HG03439 (cell line): ENCODE results near the gene NOL4L.

Experiments
- ATAC-seq: cut with Tn5 transposase; IDR thresholded peaks from one replicate; pipeline ENCODE4 v1.9.1; 2021; ENCODE audit warnings: mild to moderate bottlenecking, moderate library complexity; ENCODE audit not compliant: unreplicated experiment

Gene NOL4L

GRCh38 chr20:32527447-32528055, 57.6 kb downstream of the NOL4L start:
- ATAC-seq = no peak

DNA sequence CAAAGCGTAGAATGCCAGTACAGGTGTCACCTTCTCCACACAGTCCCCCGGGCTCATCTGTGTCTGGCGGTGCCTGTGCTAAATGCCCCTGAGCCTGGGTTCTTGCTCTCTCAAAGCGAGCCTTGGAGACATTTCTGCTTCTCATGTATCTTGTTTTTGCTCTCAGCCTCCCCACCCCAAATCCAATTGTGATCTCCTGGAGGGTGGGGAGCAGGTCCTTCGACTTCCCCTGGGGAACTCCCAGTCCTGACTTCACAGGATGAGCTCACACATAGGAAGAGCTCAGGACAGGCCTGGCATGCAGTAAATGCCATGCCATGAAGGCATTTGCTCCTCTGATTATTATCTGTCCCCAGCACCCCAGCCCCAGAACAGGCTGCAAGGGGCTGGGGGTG, 58.1 kb downstream of the NOL4L start:
- ATAC-seq = no peak

DNA sequence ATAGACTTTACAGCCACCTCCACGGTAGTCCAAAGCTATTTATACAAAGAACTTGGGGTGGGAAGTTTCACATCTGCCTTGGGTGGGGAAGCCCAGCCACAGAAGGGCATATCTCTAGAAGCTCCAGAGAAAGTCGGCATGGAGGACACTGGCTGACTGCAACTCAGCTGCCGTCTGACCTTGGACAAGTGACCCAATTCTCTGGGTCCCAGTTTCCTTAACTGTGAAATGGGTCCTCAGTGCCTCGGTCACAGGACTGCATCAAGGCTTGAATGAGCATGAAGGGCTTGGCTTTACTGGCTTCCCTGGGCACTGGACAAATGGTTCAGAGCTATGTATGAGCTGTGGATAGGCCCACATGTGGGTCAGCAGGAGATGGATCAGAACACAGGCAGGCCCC, 58.6 kb downstream of the NOL4L start:
- ATAC-seq = no peak

DNA sequence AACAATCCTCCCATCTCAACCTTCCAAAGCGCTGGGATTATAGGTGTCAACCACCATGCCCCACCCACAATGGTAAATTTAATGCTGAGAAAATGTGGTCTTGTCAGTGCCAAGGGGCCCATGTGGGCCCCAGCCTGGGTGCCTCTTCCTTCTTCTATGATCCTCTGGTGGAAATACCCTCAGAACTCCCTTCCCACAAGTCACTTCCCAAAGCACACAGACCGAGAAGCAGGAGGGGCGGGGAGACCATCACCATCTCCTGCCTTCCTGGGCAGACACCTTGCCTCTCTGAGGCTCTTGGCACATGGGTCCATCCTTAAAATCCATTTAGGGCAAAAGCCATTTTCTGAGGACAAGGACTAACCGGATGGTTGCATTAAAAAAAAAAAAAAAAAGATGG, 59.0 kb downstream of the NOL4L start:
- ATAC-seq = no peak

DNA sequence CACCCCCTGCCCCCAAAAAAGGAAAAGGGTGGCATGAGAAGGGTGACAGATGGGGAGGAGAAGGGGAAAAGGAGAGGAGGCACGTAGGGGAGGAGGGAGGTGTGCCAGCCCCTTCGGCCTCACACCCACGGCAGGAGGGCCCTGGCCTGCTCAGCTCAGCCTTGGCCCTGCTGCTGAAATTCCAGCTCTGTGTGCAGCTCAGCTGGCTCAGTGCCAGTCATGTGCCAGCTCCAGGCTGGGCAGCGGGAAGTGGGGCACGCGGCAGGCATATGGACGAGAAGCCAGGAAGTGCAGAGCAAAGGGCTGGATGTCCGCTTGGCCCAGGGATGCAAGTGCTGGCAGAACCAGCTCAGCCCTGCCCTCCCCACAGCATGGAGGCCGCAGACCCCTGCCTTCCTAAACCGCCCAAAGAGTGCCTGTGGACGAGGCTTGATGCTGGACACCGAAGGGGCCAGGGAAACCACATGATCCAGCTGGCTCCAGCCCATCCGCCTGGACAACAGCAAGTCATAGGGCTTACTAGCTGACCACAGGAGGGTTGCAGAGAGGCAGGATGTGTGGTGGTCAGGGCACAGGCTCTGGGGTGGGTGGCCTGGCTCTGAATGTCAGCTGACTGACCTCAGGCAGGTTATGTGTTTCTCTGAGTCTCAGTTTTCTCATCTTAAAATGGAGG, 60.2 kb downstream of the NOL4L start:
- ATAC-seq = no peak

GRCh38 chr20:32523613-32524213, 61.4 kb downstream of the NOL4L start:
- no peak for ATAC-seq

DNA sequence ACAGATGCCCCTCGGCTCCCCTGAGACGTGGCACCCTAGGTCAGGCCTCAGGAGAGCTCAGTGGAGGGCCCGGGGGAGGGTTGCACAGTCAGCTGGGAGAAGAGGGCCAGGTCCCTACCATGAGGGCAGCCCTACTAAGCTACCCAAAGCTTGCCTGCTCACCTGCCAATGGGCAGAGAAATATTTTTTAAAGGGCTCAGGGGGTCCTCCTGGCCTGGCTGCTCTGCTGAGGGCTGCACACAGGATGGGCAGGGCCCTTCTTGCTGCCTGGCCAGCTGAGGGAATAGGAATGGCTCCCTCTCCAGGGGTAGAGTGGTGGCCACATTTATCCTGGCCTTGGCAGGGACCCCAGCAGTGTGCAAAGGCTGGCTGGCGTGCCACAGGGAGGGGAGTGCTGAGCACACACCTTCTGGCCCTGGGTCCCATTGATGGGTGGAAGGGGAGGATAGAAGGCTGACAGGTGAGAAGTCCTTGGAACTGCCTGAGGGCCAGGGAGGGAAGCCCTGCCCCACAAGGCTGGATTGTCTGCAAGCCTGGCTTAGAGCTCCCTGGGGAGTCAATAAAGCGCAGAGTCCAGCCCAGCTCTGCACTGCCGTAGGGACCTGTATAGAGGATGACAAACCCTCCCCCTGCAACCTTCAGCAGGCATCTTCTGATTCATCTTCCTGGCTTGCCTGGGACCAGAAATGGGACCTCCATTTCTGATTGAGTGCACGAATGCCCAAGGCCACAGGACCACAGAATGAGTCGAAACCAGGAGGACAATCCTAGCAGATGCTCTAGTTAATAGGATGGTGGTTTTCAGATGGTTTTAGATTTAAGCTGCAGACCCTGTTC, 62.1 kb downstream of the NOL4L start:
- ATAC-seq = no peak

GRCh38 chr20:32522526-32522775, 62.7 kb downstream of the NOL4L start:
- ATAC-seq = no peak

DNA sequence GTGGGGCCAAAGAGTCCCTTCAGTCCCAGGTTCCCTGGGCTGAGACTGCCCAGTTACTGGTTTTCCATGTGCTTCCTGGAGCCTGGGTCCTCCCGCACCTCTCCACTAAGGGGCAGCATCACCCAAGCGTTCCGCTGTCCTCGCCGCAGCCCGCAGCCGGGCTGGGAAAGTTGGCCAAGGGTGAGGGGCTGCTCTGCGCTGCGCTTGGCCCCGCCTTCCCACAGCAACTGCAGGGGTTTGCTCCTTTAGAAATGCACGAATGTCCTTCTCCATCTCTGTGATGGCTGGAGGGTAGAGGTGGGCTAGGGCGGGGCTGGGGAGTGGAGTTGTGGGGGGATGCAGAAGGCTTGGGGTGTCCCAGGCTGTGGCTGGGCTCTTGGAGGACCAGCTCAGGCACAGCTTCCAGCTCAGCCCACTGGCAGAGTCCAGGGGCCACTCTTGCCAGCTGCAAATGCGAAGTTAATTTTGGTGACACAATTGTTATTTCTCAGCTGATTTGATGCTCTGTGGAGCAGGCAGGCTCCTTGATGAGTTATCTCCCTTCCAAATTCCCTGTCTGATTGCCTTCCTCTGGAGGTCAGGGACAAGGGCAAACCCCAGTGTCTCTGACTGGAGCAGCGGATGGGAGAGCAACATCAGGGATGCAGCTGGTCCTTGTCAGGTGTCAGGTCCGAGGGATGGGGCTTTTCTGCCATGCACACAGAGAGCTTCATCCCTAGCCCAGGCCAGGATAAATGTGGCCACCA, 63.2 kb downstream of the NOL4L start:
- no peak for ATAC-seq

DNA sequence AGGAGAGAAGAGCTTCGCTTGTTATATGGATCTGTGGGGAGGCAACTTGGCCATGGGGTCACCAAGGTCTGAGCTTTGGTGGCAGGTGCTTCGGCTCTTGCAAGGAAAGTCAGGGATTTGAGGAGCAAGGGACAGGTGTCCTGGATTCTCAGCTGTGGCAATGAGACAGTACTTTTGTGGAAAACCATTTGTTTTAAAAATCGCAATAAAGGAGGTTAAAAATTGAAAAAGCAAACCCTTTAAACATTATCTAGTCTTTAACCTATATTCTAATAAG, 64.3 kb downstream of the NOL4L start:
- no peak for ATAC-seq

DNA sequence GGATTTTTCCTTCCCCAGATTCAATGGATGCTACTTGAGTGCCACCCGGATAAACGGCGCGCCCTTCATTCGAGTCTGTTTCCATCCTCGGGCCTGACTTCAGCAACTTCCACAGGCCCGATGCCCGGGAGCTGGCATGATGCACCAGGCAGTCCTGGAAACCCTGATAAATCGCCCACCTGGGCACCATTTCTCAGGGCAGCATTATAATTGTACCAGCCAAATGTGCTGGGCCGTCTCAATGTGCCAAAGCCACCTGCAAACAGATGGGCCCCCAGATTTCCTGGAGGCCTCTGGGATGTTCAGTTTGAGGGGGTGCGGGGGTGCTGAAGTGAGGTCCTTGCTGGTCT, 65.8 kb downstream of the NOL4L start:
- no peak for ATAC-seq

DNA sequence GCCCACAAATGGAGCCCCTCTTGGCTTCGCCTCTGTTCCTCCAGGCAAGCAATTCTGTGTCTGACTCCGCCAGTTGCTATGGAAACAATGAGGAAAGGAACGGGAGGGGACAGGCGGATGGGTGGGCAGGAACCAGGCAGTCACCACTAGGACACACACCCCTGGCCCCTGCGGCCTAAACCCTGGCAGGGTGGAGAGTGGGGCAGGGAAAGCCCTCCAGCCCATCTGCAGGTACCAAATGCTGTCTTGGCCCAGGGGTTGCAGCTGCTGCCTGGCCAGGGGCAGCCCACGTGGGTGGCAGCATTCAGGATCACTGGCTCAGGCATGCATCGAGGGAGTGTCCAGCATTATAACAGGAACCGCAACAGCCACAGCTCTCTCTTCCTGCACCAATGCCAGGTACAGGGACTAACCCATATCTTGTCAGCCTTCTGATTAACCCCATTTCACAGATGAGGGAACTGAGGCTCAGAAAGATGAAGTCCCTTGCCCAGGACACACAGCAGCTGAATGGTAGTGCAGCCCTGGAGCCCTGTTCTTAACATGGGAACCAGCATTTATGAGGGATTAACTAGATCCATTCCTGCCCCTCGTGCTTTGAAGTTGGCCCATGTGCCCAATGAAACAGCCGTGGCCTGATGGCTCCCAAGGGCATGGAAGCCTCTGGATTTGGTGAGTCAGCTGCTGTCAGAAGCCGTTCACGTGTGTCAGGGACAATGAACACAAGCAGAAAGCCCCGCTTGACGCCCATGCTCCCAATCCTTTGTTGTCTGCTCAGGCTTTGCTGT, 66.3 kb downstream of the NOL4L start:
- no peak for ATAC-seq

DNA sequence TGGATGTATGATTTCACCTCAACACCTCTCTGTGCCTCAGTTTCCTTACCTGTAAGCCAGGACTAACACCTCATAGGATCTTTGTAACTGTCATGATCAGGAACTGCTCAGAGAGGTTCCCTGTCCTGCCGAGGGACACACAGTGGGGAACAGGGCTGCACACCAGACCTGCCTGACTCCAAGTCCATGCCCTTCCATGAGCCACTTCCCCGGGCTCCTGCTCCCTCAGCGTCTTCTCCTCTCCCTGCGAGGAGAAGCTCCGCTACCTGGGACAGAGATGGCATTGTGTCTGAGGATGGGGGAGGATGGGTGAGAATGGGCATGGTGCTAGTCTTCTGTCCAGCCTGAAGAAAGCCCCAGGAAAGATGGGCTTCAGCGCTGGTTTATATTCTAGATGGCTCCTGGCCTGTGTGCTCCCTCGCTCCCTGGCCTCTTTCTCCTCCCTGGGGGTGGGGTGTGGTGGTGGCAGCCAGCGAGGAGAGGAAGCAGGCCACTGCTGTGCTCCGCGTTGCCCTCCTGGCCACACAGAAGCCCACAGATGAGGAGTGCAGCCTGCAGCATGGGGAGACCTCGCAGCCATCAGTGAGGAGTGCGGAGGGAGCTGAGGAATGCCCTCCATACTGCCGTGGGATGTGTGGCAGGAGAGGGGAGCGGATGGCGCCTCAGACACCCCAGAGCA, 67.1 kb downstream of the NOL4L start:
- no peak for ATAC-seq

GRCh38 chr20:32517518-32517873, 67.6 kb downstream of the NOL4L start:
- ATAC-seq = no peak

- no peak for ATAC-seq
These were observed 68.3 kb downstream of the NOL4L start for GRCh38 chr20:32516583-32517517.

- ATAC-seq = no peak
These were observed 69.5 kb downstream of the NOL4L start for GRCh38 chr20:32515631-32516101.

DNA sequence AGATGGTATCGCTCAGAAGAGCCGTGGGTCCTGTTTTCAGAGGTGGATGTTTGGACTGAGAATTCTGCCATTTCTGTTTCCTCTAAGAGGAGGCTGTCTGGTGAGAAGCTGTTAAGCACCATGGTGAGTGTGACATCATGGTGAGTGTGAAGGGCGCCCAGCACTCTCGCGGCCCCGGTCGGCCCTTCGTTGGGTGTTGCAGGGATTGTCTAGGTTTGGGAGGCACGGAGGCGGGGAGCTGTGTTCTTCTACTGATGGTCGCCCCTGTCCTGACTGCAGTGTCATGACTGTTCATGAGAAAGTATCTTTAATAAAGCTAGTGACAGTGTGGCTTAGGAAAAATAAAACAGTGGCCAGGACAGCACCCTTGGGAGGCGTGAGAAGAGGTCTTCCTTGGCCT, 70.4 kb downstream of the NOL4L start:
- ATAC-seq = no peak

GRCh38 chr20:32513031-32513866, 71.9 kb downstream of the NOL4L start:
- no peak for ATAC-seq
